ENCODE measurements around the gene TIA1.
"Not testable (repeated sequence)": the region's sequence is repeated elsewhere in the genome, so short reads cannot be mapped to it uniquely, and the experiment has no call there.

TIA1 gene

GRCh38 chr2:70188460-70188859, 60.0 kb downstream of the TIA1 start:
- Histone ChIP-seq H3K4me3 (ENCODE audit: low read length) (no peak overlapping the region), H3F3A (ENCODE audit: control insufficient read depth, insufficient read depth) (peaks cover 10% of the 10 kb centered on the region), H3K9me2 (replicated peaks; ENCODE audit: control insufficient read depth, low read length) (no peaks in the 10 kb centered on the region), H3K36me3 (ENCODE audit: control insufficient read depth, low read length) (no peaks in the 10 kb centered on the region; the same call in 1 of the 2 replicates), H3K9me3 (ENCODE audit: control insufficient read depth, insufficient read depth, low read length) (no peaks in the 10 kb centered on the region), H3K27me3 (ENCODE audit: control insufficient read depth, low read length) (no peaks in the 10 kb centered on the region), H3K4me2 (ENCODE audit: low read length) (no peak overlapping the region), H3K79me2 (ENCODE audit: control insufficient read depth, low read length) (peaks cover 26% of the 10 kb centered on the region), H3K4me1 (ENCODE audit: control insufficient read depth, low read length) (peaks cover 11% of the 10 kb centered on the region), H3K27ac (ENCODE audit: low read depth, low read length) (no peak overlapping the region), H4K20me1 (ENCODE audit: control insufficient read depth, insufficient read depth, low read depth, low read length) (no peaks in the 10 kb centered on the region)
- TF ChIP-seq, protein P1, sequence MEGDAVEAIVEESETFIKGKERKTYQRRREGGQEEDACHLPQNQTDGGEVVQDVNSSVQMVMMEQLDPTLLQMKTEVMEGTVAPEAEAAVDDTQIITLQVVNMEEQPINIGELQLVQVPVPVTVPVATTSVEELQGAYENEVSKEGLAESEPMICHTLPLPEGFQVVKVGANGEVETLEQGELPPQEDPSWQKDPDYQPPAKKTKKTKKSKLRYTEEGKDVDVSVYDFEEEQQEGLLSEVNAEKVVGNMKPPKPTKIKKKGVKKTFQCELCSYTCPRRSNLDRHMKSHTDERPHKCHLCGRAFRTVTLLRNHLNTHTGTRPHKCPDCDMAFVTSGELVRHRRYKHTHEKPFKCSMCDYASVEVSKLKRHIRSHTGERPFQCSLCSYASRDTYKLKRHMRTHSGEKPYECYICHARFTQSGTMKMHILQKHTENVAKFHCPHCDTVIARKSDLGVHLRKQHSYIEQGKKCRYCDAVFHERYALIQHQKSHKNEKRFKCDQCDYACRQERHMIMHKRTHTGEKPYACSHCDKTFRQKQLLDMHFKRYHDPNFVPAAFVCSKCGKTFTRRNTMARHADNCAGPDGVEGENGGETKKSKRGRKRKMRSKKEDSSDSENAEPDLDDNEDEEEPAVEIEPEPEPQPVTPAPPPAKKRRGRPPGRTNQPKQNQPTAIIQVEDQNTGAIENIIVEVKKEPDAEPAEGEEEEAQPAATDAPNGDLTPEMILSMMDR (IDR thresholded peaks at IDR 0.05; ENCODE audit: low read depth, low read length, poor library complexity, severe bottlenecking): no peak
- TF ChIP-seq EZH2phosphoT487 (IDR thresholded peaks at IDR 0.05; ENCODE audit: borderline replicate concordance, low read length): no peak

DNA sequence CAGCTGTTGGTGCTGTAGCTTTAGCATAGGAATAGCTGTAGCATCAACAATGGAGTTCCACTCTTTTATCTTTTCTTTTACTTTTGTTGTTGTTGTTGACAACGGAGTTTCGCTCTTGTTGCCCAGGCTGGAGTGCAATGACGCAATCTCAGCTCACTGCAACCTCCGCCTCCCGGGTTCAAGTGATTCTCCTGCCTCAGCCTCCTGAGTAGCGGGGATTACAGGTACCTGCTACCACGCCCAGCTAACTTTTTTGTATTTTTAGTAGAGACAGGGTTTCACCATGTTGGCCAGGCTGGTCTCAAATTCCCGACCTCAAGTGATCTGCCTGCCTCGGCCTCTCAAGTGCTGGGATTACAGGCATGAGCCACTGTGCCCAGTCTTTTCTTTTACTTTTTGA, 61.3 kb downstream of the TIA1 start:
- H3F3A ChIP-seq (ENCODE audit: control insufficient read depth, insufficient read depth): peaks cover 19% of the 10 kb centered on the region
- H3K79me2 ChIP-seq (ENCODE audit: control insufficient read depth, low read length): peaks cover 26% of the 10 kb centered on the region
- H3K36me3 ChIP-seq (ENCODE audit: control insufficient read depth, low read length); H3K9me3 ChIP-seq (ENCODE audit: control insufficient read depth, insufficient read depth, low read length); H3K27me3 ChIP-seq (ENCODE audit: control insufficient read depth, low read length); H3K4me3 ChIP-seq (ENCODE audit: low read length); H3K27ac ChIP-seq (ENCODE audit: low read depth, low read length); H4K20me1 ChIP-seq (ENCODE audit: control insufficient read depth, insufficient read depth, low read depth, low read length); H3K4me2 ChIP-seq (ENCODE audit: low read length); H3K9me2 ChIP-seq (replicated peaks; ENCODE audit: control insufficient read depth, low read length): not testable (repeated sequence)
- peaks cover 11% of the 10 kb centered on the region for H3K4me1 ChIP-seq (ENCODE audit: control insufficient read depth, low read length)

GRCh38 chr2:70182689-70183088, 65.7 kb downstream of the TIA1 start:
- Histone ChIP-seq H3K27me3 (ENCODE audit: control insufficient read depth, low read length) (no peaks in the 10 kb centered on the region), H3K36me3 (ENCODE audit: control insufficient read depth, low read length) (peaks cover 37% of the 10 kb centered on the region), H3K4me3 (ENCODE audit: low read length) (no peak overlapping the region), H4K20me1 (ENCODE audit: control insufficient read depth, insufficient read depth, low read depth, low read length) (no peaks in the 10 kb centered on the region), H3K9me3 (ENCODE audit: control insufficient read depth, insufficient read depth, low read length) (no peaks in the 10 kb centered on the region), H3K4me1 (ENCODE audit: control insufficient read depth, low read length) (peaks cover 18% of the 10 kb centered on the region), H3K9me2 (replicated peaks; ENCODE audit: control insufficient read depth, low read length) (no peaks in the 10 kb centered on the region), H3K4me2 (ENCODE audit: low read length) (no peak overlapping the region), H3K27ac (ENCODE audit: low read depth, low read length) (no peak overlapping the region), H3F3A (ENCODE audit: control insufficient read depth, insufficient read depth) (peaks cover 11% of the 10 kb centered on the region; the same call in 1 of the 2 replicates), H3K79me2 (ENCODE audit: control insufficient read depth, low read length) (peaks cover 7% of the 10 kb centered on the region)
- TF ChIP-seq, protein P1 (IDR thresholded peaks at IDR 0.05; ENCODE audit: low read depth, low read length, poor library complexity, severe bottlenecking): no peak
- TF ChIP-seq EZH2phosphoT487 (IDR thresholded peaks at IDR 0.05; ENCODE audit: borderline replicate concordance, low read length): no peak

DNA sequence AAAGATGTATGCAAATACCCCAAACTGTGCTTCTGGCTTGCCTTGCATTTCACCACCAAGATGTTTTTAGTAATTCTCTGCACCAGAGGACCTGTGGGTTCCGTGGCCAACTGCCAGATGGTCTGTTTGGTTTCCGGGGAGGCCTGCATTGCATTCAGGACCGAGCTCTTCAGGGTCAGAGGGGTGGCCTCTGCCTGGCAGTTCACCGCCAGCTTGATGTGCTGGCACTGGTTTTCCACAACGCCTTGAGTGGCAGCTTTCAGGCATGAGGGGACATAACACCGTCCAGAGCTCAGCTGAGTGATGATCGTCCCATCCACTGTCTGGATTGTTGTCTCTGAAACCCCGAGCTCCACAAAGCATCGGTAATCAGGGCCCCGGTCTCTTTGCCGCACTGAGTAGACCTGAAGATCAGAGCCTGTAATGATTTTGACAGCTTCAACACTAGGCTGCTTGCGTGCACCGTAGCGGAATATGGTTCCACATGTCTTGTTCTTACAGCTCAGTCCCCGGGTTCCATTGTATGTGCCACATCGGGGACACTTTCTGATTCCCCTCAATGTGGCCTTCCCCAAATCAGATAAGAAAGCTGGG, 67.0 kb downstream of the TIA1 start:
- H3K4me2 ChIP-seq (ENCODE audit: low read length): peak overlapping the region; percentile 62
- H3F3A ChIP-seq (ENCODE audit: control insufficient read depth, insufficient read depth): peaks cover 11% of the 10 kb centered on the region; the same call in 1 of the 2 replicates
- TF ChIP-seq EZH2phosphoT487 (IDR thresholded peaks at IDR 0.05; ENCODE audit: borderline replicate concordance, low read length): no peak
- TF ChIP-seq, protein P1 (IDR thresholded peaks at IDR 0.05; ENCODE audit: low read depth, low read length, poor library complexity, severe bottlenecking): no peak
- H3K9me2 ChIP-seq (replicated peaks; ENCODE audit: control insufficient read depth, low read length): no peaks in the 10 kb centered on the region
- peak overlapping the region; percentile 58 for H3K27ac ChIP-seq (ENCODE audit: low read depth, low read length)
- H3K79me2 ChIP-seq (ENCODE audit: control insufficient read depth, low read length): peaks cover 3% of the 10 kb centered on the region
- peak overlapping the region; percentile 62 for H3K4me3 ChIP-seq (ENCODE audit: low read length)
- peaks cover 20% of the 10 kb centered on the region for H3K4me1 ChIP-seq (ENCODE audit: control insufficient read depth, low read length)
- no peaks in the 10 kb centered on the region for H3K27me3 ChIP-seq (ENCODE audit: control insufficient read depth, low read length)
- peaks cover 44% of the 10 kb centered on the region for H3K36me3 ChIP-seq (ENCODE audit: control insufficient read depth, low read length)
- H3K9me3 ChIP-seq (ENCODE audit: control insufficient read depth, insufficient read depth, low read length): no peaks in the 10 kb centered on the region
- no peaks in the 10 kb centered on the region for H4K20me1 ChIP-seq (ENCODE audit: control insufficient read depth, insufficient read depth, low read depth, low read length)
